Cardiac ventricle fibroblast (primary cell): Measurements from ENCODE around the gene EPAS1. TPM values are rescaled to one million over a fixed set of nuclear protein-coding genes. Genes with fewer than 3 reads are reported as not detected.

Experiments used
- total RNA-seq: library from RNA; depleted of rRNA; stranded (reverse); fragments of >200 nt; gene quantifications from 2 replicates; pipeline ENCODE4 v1.2.3, GENCODE V29; 2015

The EPAS1 gene
- total RNA-seq = 462 and 463 TPM in 2 replicates

DNA sequence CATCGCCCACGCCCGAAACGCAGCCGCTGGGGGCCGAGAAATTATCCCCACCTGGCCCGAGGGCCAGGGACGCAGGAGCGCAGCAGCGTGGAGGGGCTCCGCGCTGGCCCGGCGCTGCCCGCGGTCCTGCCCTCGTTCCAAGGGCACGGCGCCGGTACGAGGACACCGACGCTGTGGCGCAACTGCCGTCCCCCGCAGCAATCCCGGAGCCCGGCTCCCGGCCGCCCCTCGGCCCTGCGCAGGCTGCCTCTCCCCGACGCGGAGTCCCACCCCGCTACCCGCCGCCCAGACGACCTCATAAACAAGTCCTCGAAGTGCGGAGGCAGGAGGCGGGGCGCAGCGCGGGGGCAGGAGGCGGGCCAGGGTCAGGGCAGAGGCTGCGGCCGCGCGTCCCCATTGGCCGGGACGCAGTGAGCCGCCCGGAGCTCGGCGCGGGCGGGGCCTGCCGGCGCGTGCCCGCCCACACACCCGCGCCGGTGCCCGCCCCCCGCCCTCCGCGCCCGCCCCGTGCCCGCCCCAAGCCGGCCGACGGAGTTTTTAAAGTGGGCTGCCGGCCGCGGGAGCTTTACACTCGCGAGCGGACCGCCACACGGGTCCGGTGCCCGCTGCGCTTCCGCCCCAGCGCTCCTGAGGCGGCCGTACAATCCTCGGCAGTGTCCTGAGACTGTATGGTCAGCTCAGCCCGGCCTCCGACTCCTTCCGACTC lies at the start of gene EPAS1:
Gene EPAS1, plus strand, starts transcription at position 568 of the 706 bp plus-strand sequence. CDS start 505 bp downstream, outside the sequence.

Other genes with a start within 250 kb of the EPAS1 start
- gene TMEM247, start 182.2 kb downstream of the EPAS1 start, total RNA-seq = not detected in 2 replicates
- 59.7 and 68.3 TPM in 2 replicates for gene RHOQ, start 245.1 kb downstream of the EPAS1 start, total RNA-seq
- 5.0 and 5.9 TPM in 2 replicates for gene ATP6V1E2, start 245.2 kb downstream of the EPAS1 start, total RNA-seq